HG02970 (cell line): ENCODE measurements around the gene DCUN1D3.

Source experiments
- ATAC-seq: cut with Tn5 transposase; IDR thresholded peaks from one replicate; pipeline ENCODE4 v1.9.1; 2021; ENCODE audit warnings: mild to moderate bottlenecking, moderate library complexity, moderate number of reproducible peaks; ENCODE audit not compliant: unreplicated experiment, low FRiP score

DCUN1D3 gene

GRCh38 chr16:20839504-20839903, 60.7 kb downstream of the DCUN1D3 start:
- no peak for ATAC-seq

- no peak for ATAC-seq
Observed at GRCh38 chr16:20838240-20838639, 61.9 kb downstream of the DCUN1D3 start.

GRCh38 chr16:20833086-20833485, 67.1 kb downstream of the DCUN1D3 start:
- ATAC-seq, result no peak

- ATAC-seq, result no peak
Observed at GRCh38 chr16:20830372-20830771, 69.8 kb downstream of the DCUN1D3 start.

- ATAC-seq, result no peak
Observed at GRCh38 chr16:20829536-20829935, 70.6 kb downstream of the DCUN1D3 start.

- no peak for ATAC-seq
Observed at GRCh38 chr16:20826039-20826566, 74.1 kb downstream of the DCUN1D3 start.

GRCh38 chr16:20822521-20823325, 77.4 kb downstream of the DCUN1D3 start:
- no peak for ATAC-seq

- ATAC-seq, result no peak
Observed at GRCh38 chr16:20821682-20822081, 78.5 kb downstream of the DCUN1D3 start.

- no peak for ATAC-seq
Observed at GRCh38 chr16:20818929-20819585, 81.1 kb downstream of the DCUN1D3 start.

GRCh38 chr16:20814784-20815183, 85.4 kb downstream of the DCUN1D3 start:
- no peak for ATAC-seq

- no peak for ATAC-seq
Observed at GRCh38 chr16:20812510-20812909, 87.6 kb downstream of the DCUN1D3 start.

GRCh38 chr16:20811889-20812439, 88.2 kb downstream of the DCUN1D3 start:
- no peak for ATAC-seq

GRCh38 chr16:20807862-20808261, 92.3 kb downstream of the DCUN1D3 start:
- ATAC-seq, result no peak

- ATAC-seq, result peak; percentile 72
Observed at GRCh38 chr16:20806168-20807050, 93.7 kb downstream of the DCUN1D3 start, which contains the start of the genes ERI2 and REXO5. Gene ERI2, minus strand, starts transcription at chr16:20806472. Its CDS starts 42 bp downstream, at chr16:20806430. Gene REXO5, plus strand, starts transcription at chr16:20806527. Its CDS starts 427 bp downstream, at chr16:20806954.

GRCh38 chr16:20805684-20806167, 94.4 kb downstream of the DCUN1D3 start:
- peak; percentile 9 for ATAC-seq
